Prostate gland (tissue), 2 donors: ENCODE results near the gene LRRC31.

Experiments
- CTCF ChIP-seq, 4 experiments: fragments of 200-600 bp in 2 of 4; fragments of 450-650 bp in 2 of 4; sonication (generic) in 2 of 4; IDR thresholded peaks; 1 replicate in 3 of 4; 2 replicates in 1 of 4; pipeline ENCODE4 v1.5.1; 2016 to 2019; ENCODE audit warnings: antibody characterized with exemption in 4 of 4, mild to moderate bottlenecking in 2 of 4, moderate library complexity in 2 of 4
- POLR2A ChIP-seq: fragments of 450-650 bp; IDR thresholded peaks from one replicate; pipeline ENCODE4 v1.6.1; 2016; ENCODE audit warnings: antibody characterized with exemption, mild to moderate bottlenecking
- POLR2AphosphoS5 ChIP-seq: sonication (generic); formaldehyde crosslinking; IDR thresholded peaks from one replicate; pipeline ENCODE4 v1.6.1; 2017; ENCODE audit warnings: antibody characterized with exemption

GRCh38 chr3:169811631-169812331 is 58.0 kb downstream of the LRRC31 start:
- no peak for TF ChIP-seq CTCF (IDR thresholded peaks at IDR 0.05)
- peak; percentile 5 for TF ChIP-seq POLR2A
- no peak for TF ChIP-seq POLR2AphosphoS5
